K562 (cell line): ENCODE data around the gene GNAI2. TPM values are rescaled to one million over a fixed set of nuclear protein-coding genes. Genes with fewer than 3 reads are reported as not detected.

Experiments used
- ATAC-seq: fragments of 200-7000 bp; cut with Tn5 transposase; 3 replicates; pipeline ENCODE4 v1.9.1; 2020; ENCODE audit warnings: moderate library complexity
- BruUV-seq: library from RNA; stranded (reverse); fragments of 400-500 nt; replicated peaks from 2 replicates; lab custom pipeline; 2021; lab: Mats Ljungman, UMichigan
- CTCF ChIA-PET: fragments of 300-600 bp; formaldehyde crosslinking; extraction: SDS; loops from one replicate; lab custom pipeline; 2021; ENCODE audit warnings: low intra/inter-chr PET ratio; lab: Yijun Ruan, JAX
- POLR2A ChIA-PET: fragments of 300-600, 350-650 bp; sonication (Branson Sonifier 250); formaldehyde crosslinking; extraction: SDS; loops from one replicate; lab custom pipeline; 2021; ENCODE audit warnings: antibody characterized with exemption, inconsistent platforms; lab: Yijun Ruan, JAX
- DNase-seq, 4 experiments: peaks; one replicate each; pipeline versions ENCODE4 v3.0.0 to v3.0.0-alpha.2; 2011 to 2018; ENCODE audit warnings: low spot score in 3 of 4, mixed read lengths in 3 of 4; ENCODE audit errors: extremely low read depth in 1 of 4
- FAIRE-seq: peaks from 2 replicates; lab custom pipeline; 2011; peaks lifted over from hg19 to GRCh38; lab: Jason Lieb, UNC
- H2AFZ ChIP-seq: 2 replicates; pipeline ENCODE4 v1.6.0; 2011; ENCODE audit warnings: low read depth, low read length, control low read depth, inconsistent platforms
- H3K27ac ChIP-seq: fragments of 200-600 bp; 3 replicates; pipeline ENCODE4 v1.8.0; 2011; ENCODE audit warnings: low read depth, mild to moderate bottlenecking, control low read depth, inconsistent platforms, low read length, moderate library complexity, mixed read lengths; ENCODE audit errors: extremely low read depth
- H3K27me3 ChIP-seq, 2 experiments: fragments of 300-600 bp in 1 of 2; 2 replicates in 1 of 2; 3 replicates in 1 of 2; pipeline versions ENCODE4 v1.6.0 to v1.8.0; 2011; ENCODE audit warnings: inconsistent platforms in 2 of 2, low read length in 2 of 2, mild to moderate bottlenecking in 1 of 2, mixed read lengths in 1 of 2, moderate library complexity in 1 of 2; ENCODE audit not compliant: control insufficient read depth in 2 of 2, insufficient read depth in 2 of 2
- H3K36me3 ChIP-seq: fragments of 300-600 bp; 3 replicates; pipeline ENCODE4 v1.8.0; 2011; ENCODE audit warnings: mild to moderate bottlenecking, low read length, inconsistent platforms; ENCODE audit not compliant: control insufficient read depth, insufficient read depth
- H3K4me1 ChIP-seq, 2 experiments: fragments of 200-600 bp in 1 of 2; replicated peaks in 1 of 2; 2 replicates in 1 of 2; 3 replicates in 1 of 2; pipeline versions ENCODE4 v1.5.1 to v1.8.0; 2011; ENCODE audit warnings: inconsistent platforms in 2 of 2, low read length in 2 of 2, mild to moderate bottlenecking in 1 of 2, mixed read lengths in 1 of 2, moderate library complexity in 1 of 2; ENCODE audit not compliant: control insufficient read depth in 2 of 2, insufficient read depth in 2 of 2
- H3K4me2 ChIP-seq: 2 replicates; pipeline ENCODE4 v1.6.1; 2011; ENCODE audit warnings: low read length, control low read depth, inconsistent platforms, mixed read lengths; ENCODE audit not compliant: insufficient read depth
- H3K4me3 ChIP-seq: fragments of 200-600 bp; sonication (generic), shearing (Covaris generic); 2 replicates; pipeline ENCODE4 v1.5.1; 2016; ENCODE audit warnings: control low read depth, inconsistent platforms
- H3K79me2 ChIP-seq: fragments of 200-600 bp; 3 replicates; pipeline ENCODE4 v1.8.0; 2011; ENCODE audit warnings: low read length, inconsistent platforms; ENCODE audit not compliant: control insufficient read depth, insufficient read depth
- H3K9ac ChIP-seq, 2 experiments: 2 replicates each; pipeline versions ENCODE4 v1.6.0 to v1.6.1; 2011; ENCODE audit warnings: low read depth in 2 of 2, low read length in 2 of 2, control low read depth in 1 of 2, inconsistent platforms in 1 of 2, mild to moderate bottlenecking in 1 of 2, mixed read lengths in 1 of 2; ENCODE audit not compliant: insufficient read depth in 1 of 2
- H3K9me1 ChIP-seq: one replicate; pipeline ENCODE4 v1.6.0; 2011; ENCODE audit warnings: inconsistent platforms, mild to moderate bottlenecking, low read length, moderate library complexity; ENCODE audit not compliant: control insufficient read depth, insufficient read depth
- H3K9me3 ChIP-seq: replicated peaks from 2 replicates; pipeline ENCODE4 v1.5.1; 2011; ENCODE audit warnings: low read depth, low read length, inconsistent platforms; ENCODE audit not compliant: control insufficient read depth, insufficient read depth
- H4K20me1 ChIP-seq: replicated peaks from 2 replicates; pipeline ENCODE4 v1.6.1; 2011; ENCODE audit warnings: low read length, inconsistent platforms, mixed read lengths; ENCODE audit not compliant: control insufficient read depth, insufficient read depth
- ARNT ChIP-seq, 2 experiments: fragments of 450-650 bp; IDR thresholded peaks; 2 replicates each; pipeline ENCODE4 v1.6.1; 2016; ENCODE audit warnings: mild to moderate bottlenecking in 1 of 2
- CC2D1A ChIP-seq: fragments of 450-650 bp; IDR thresholded peaks from 2 replicates; pipeline ENCODE4 v1.6.1; 2017; ENCODE audit warnings: mild to moderate bottlenecking
- CTBP1 ChIP-seq: fragments of 450-650 bp; IDR thresholded peaks from 2 replicates; pipeline ENCODE4 v1.6.1; 2016; ENCODE audit warnings: borderline replicate concordance
- GABPA ChIP-seq: fragments of 200-800 bp; sonication (Bioruptor generic); conservative IDR thresholded peaks from 2 replicates; pipeline ENCODE4 v1.6.1; 2016; ENCODE audit warnings: low read depth, missing genetic modification characterization, missing compliant biosample characterization
- KAT8 ChIP-seq: fragments of 450-650 bp; IDR thresholded peaks from 2 replicates; pipeline ENCODE4 v1.6.1; 2016; ENCODE audit warnings: low read depth, mild to moderate bottlenecking
- MCM5 ChIP-seq: fragments of 450-650 bp; IDR thresholded peaks from 2 replicates; pipeline ENCODE4 v1.6.1; 2016; ENCODE audit warnings: low read depth
- NCOA6 ChIP-seq: fragments of 450-650 bp; IDR thresholded peaks from 2 replicates; pipeline ENCODE4 v1.6.1; 2017; ENCODE audit warnings: mild to moderate bottlenecking
- NFIC ChIP-seq: fragments of 450-650 bp; IDR thresholded peaks from 2 replicates; pipeline ENCODE4 v1.6.1; 2017; ENCODE audit warnings: mild to moderate bottlenecking, inconsistent platforms
- RNF2 ChIP-seq: sonication (generic); IDR thresholded peaks from 2 replicates; pipeline ENCODE4 v1.6.1; 2016
- TAL1 ChIP-seq: fragments of 450-650 bp; IDR thresholded peaks from 2 replicates; pipeline ENCODE4 v1.6.1; 2016; ENCODE audit warnings: mild to moderate bottlenecking
- ZNF124 ChIP-seq: sonication (generic); formaldehyde crosslinking; IDR thresholded peaks from 2 replicates; pipeline ENCODE4 v1.8.1; 2022; ENCODE audit warnings: missing genetic modification reagents
- ZNF507 ChIP-seq: conservative IDR thresholded peaks from 2 replicates; pipeline ENCODE4 v1.6.1; 2017; ENCODE audit warnings: missing genetic modification characterization, missing compliant biosample characterization
- WGBS: fragments of 100-300 bp; shearing (Covaris generic); methylation state at CpG from one replicate; pipeline ENCODE4 v1.1.6; 2016; ENCODE audit warnings: low coverage, mixed read lengths; ENCODE audit not compliant: insufficient coverage; ENCODE audit errors: missing lambda C conversion rate; 5-methylcytosine and 5-hydroxymethylcytosine counted together
- in situ Hi-C: fragments of 300-500 bp; cut with MboI; formaldehyde crosslinking; loops from 4 replicates; pipeline ENCODE4 v1.15.0; 2018; ENCODE audit warnings: inconsistent platforms, mixed read lengths
- intact Hi-C: fragments of 100-400 bp; cut with micrococcal nuclease; formaldehyde crosslinking; loops from 2 replicates; pipeline ENCODE4 v1.14.2; 2022
- polyA plus RNA-seq, 8 experiments: library from polyadenylated mRNA; depleted of rRNA in 4 of 8; stranded (reverse) in 5 of 8; unstranded in 3 of 8; fragments of >200 nt; fragmentation: Nextera tagmentation in 2 of 8; fragmentation: Illumina TruSeq in 1 of 8; extraction: Ambion mirVana in 2 of 8; extraction: Trizol in 1 of 8; gene quantifications; 2 replicates each; pipeline versions ENCODE4 v1.2.1 to v1.2.3, GENCODE V29; 2011 to 2014; ENCODE audit warnings: inconsistent platforms in 1 of 8, missing spikeins in 1 of 8
- total RNA-seq, 7 experiments: library from RNA; depleted of rRNA in 6 of 7; stranded (reverse); fragments of >200 nt in 6 of 7; fragmentation: Illumina TruSeq in 2 of 7; extraction: Trizol in 2 of 7; gene quantifications; 2 replicates each; pipeline versions ENCODE4 v1.2.1 to v1.2.3, GENCODE V29; 2011 to 2021; ENCODE audit warnings: low replicate concordance in 1 of 7
- TF ChIP-seq, protein P1 (sequence below): sonication (generic); formaldehyde crosslinking; IDR thresholded peaks from 2 replicates; pipeline ENCODE4 v1.8.0; 2022; ENCODE audit warnings: mild to moderate bottlenecking, missing genetic modification reagents
- TF ChIP-seq, protein P2 (sequence below): fragments of 200-800 bp; sonication (Bioruptor generic); IDR thresholded peaks from 2 replicates; pipeline ENCODE4 v1.6.1; 2017; ENCODE audit warnings: missing genetic modification characterization, missing compliant biosample characterization

The GNAI2 gene
- total and polyA plus RNA-seq, 9 of the 15 experiments (the other 6 are each of a cell fraction or from before 2014, with no cell fraction given), result 1.1 to 72.2 (median 42.7) TPM

DNA sequence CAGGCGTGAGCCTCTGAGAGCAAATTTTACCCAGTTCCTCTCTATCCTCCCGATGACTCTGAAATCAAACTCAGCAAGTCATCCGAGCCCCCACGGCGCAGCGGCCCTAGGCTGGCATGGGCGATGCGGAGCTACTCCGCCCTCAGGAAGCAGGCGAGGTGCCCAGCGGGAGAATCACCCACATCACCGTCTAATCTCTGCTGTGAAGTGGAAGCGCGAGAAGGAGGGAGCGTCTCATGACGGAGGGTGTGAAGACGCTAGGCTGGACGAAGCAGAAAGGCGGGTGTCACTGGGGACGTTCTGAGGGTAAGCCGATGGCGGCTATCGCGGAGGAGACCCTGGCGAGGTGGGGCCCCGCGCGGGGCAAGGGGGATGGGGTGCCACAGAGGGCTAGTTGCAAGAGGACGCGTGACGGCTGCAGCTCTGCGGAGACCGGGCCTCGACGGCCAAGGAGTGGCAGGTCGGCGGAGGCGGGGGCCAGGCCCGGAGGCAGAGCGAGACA is 9.1 kb upstream of the GNAI2 start:
- Histone ChIP-seq H3K4me1 (peaks cover 18 to 43% of the 10 kb centered on the region in 2 experiments), H3K79me2 (no peaks in the 10 kb centered on the region), H3K27me3 (no peaks in the 10 kb centered on the region), H3K27ac (no peak overlapping the region; the same call in 2 of the 3 replicates), H3K4me3 (peak overlapping the region; percentile 47), H3K4me2 (peak overlapping the region; percentile 83), H3K9me3 (no peaks in the 10 kb centered on the region), H3K9me1 (no peaks in the 10 kb centered on the region), H3K9ac (peak overlapping the region; percentile 25 to 90; a peak in 2 of 4 replicates), H4K20me1 (no peaks in the 10 kb centered on the region), H2AFZ (peak overlapping the region; percentile 97), H3K36me3 (no peaks in the 10 kb centered on the region)
- intact Hi-C loops (loop anchor here (1.0 kb wide), 4 partner anchors 19 to 97 kb away; no protein-coding TSS in a partner anchor), in situ Hi-C loops (loop anchor here (5.0 kb wide), 2 partner anchors 35 to 45 kb away; partner anchors contain the start of gene GNAT1)
- WGBS, result 8% methylated on average over 19 of the region's 40 CpGs
- no TSS peak for BruUV-seq
- DNase-seq (peak in 2 of 4 experiments; percentile 20 to 37), FAIRE-seq (no peak), ATAC-seq (no peak; the same call in 2 of the 3 replicates)
- POLR2A ChIA-PET, result interaction anchor here (0.7 to 0.9 kb wide), 3 partner anchors 14 to 55 kb away, joined by 3 to 4 read pairs (median 3); no protein-coding TSS in a partner anchor
- CTCF ChIA-PET, result interaction anchor here (0.6 to 4.0 kb wide), 10 partner anchors 19 to 369 kb away, joined by 3 to 91 read pairs (median 6); partner anchors contain the start of genes HYAL3 and NAA80
- TF ChIP-seq ZNF507 (tag) (no peak), KAT8 (no peak), TAL1 (no peak), ZNF124 (no peak), RNF2 (no peak), NFIC (peak; percentile 60), NCOA6 (peak; percentile 87), CTBP1 (0 out of 2 replicates have a peak, but pooled peaks have one; percentile 2), ARNT (IDR thresholded peaks at IDR 0.05) (no peak), MCM5 (no peak), GABPA (tag) (no peak), CC2D1A (no peak)
- TF ChIP-seq, protein P1, sequence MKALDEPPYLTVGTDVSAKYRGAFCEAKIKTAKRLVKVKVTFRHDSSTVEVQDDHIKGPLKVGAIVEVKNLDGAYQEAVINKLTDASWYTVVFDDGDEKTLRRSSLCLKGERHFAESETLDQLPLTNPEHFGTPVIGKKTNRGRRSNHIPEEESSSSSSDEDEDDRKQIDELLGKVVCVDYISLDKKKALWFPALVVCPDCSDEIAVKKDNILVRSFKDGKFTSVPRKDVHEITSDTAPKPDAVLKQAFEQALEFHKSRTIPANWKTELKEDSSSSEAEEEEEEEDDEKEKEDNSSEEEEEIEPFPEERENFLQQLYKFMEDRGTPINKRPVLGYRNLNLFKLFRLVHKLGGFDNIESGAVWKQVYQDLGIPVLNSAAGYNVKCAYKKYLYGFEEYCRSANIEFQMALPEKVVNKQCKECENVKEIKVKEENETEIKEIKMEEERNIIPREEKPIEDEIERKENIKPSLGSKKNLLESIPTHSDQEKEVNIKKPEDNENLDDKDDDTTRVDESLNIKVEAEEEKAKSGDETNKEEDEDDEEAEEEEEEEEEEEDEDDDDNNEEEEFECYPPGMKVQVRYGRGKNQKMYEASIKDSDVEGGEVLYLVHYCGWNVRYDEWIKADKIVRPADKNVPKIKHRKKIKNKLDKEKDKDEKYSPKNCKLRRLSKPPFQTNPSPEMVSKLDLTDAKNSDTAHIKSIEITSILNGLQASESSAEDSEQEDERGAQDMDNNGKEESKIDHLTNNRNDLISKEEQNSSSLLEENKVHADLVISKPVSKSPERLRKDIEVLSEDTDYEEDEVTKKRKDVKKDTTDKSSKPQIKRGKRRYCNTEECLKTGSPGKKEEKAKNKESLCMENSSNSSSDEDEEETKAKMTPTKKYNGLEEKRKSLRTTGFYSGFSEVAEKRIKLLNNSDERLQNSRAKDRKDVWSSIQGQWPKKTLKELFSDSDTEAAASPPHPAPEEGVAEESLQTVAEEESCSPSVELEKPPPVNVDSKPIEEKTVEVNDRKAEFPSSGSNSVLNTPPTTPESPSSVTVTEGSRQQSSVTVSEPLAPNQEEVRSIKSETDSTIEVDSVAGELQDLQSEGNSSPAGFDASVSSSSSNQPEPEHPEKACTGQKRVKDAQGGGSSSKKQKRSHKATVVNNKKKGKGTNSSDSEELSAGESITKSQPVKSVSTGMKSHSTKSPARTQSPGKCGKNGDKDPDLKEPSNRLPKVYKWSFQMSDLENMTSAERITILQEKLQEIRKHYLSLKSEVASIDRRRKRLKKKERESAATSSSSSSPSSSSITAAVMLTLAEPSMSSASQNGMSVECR (CRISPR knock-in tag), result no peak
- TF ChIP-seq, protein P2, sequence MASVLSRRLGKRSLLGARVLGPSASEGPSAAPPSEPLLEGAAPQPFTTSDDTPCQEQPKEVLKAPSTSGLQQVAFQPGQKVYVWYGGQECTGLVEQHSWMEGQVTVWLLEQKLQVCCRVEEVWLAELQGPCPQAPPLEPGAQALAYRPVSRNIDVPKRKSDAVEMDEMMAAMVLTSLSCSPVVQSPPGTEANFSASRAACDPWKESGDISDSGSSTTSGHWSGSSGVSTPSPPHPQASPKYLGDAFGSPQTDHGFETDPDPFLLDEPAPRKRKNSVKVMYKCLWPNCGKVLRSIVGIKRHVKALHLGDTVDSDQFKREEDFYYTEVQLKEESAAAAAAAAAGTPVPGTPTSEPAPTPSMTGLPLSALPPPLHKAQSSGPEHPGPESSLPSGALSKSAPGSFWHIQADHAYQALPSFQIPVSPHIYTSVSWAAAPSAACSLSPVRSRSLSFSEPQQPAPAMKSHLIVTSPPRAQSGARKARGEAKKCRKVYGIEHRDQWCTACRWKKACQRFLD (CRISPR knock-in tag), result 0 out of 2 replicates have a peak, but pooled peaks have one; percentile 37
